Measurements from ENCODE around the gene GRIK1.

DNA sequence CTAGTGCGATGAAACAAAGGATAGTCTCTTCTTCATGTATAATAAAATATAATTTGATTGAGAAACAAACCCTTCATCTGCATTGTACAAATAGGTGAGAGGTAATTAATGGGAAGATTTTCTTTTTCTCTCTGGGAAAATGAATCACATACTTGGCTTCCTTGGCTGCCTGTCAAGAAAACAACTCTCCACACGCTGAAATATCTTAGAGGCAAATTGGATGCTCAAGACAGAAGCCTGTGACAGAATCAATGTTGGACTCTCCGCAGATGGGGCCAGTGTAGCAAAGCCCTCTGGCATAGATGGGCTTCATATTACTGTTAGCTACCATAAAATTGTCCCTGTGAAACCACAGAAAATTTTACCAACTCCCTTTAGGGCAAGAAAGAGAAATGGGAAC is 186.6 kb downstream of the GRIK1 start:
- TF ChIP-seq, protein P1, sequence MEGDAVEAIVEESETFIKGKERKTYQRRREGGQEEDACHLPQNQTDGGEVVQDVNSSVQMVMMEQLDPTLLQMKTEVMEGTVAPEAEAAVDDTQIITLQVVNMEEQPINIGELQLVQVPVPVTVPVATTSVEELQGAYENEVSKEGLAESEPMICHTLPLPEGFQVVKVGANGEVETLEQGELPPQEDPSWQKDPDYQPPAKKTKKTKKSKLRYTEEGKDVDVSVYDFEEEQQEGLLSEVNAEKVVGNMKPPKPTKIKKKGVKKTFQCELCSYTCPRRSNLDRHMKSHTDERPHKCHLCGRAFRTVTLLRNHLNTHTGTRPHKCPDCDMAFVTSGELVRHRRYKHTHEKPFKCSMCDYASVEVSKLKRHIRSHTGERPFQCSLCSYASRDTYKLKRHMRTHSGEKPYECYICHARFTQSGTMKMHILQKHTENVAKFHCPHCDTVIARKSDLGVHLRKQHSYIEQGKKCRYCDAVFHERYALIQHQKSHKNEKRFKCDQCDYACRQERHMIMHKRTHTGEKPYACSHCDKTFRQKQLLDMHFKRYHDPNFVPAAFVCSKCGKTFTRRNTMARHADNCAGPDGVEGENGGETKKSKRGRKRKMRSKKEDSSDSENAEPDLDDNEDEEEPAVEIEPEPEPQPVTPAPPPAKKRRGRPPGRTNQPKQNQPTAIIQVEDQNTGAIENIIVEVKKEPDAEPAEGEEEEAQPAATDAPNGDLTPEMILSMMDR (IDR thresholded peaks at IDR 0.05): no peak
- TF ChIP-seq POLR2AphosphoS5 (IDR thresholded peaks at IDR 0.05): no peak
- no peak for TF ChIP-seq POLR2A (IDR thresholded peaks at IDR 0.05)

All from prostate gland (tissue), 2 donors.